KG1 (cell line): ENCODE data around the gene INTS7.
"Not testable (repeated sequence)": the region's sequence is repeated elsewhere in the genome, so short reads cannot be mapped to it uniquely, and the experiment has no call there.

Experiments
- DNase-seq: peaks from one replicate; lab custom pipeline; 2025; lab: John Stamatoyannopoulos, UW

The INTS7 gene

DNA sequence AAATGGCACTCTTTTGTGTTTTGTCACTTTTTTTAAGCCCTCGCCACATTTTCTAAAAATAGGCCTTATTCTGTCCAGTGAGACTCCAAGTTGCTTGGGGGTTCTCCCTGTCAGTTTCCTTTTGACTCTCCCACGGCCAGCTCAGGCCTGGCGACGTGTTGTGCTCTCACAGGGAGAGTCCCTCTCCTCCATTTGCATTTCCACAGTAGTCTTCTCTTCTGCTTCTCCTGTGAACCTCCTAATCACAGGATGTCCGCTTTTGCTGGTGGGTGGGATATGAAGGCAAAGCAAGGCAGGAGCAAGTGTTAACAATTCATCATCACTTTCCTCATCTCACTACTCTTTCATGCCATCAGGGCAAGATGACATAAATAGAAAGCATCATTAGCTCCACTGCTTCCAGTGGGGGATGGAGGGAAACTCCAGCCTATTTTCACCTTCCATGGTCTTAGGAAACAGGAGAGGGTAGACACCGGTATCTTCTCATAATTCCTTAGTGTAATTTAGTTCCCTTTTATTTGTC is 99.8 kb downstream of the INTS7 start:
- no peak for DNase-seq

- no peak for DNase-seq
These were observed 101.2 kb downstream of the INTS7 start for GRCh38 chr1:211933946-211934714.

- DNase-seq: no peak
These were observed 102.5 kb downstream of the INTS7 start for GRCh38 chr1:211932933-211933254.

DNA sequence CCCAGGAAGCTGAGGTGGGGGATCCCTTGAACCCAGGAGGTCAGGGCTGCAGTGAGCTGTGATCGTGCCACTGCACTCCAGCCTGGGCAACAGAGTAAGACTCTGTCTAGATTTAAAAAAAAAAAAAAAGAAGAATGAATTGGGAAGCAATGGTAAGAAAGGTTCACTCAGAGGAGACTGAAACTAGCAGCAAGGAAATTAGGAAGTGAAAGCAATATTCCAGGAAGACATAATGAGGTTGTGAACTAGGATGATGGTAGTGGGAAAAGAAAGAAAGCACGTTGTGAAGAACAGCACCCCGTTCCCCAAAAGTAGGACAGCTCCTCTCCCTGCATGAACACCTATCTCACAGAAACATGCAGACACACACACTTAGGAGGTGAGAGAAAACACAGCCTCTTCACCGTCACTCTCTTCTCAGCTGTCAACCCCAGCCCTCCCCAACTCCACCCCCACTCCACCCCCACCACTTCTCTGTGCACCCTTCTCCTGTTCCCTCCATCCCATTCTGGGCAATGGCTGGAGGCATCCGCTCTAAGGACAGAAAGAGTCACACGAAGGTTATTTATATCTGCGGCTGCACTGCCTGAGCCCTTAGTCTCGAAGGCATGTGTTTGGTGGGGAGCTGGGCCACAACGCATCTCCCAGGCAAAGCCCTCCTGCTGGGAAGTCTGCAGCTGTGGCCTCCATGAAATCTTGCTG is 103.0 kb downstream of the INTS7 start:
- no peak for DNase-seq

- no peak for DNase-seq
These were observed 105.7 kb downstream of the INTS7 start for GRCh38 chr1:211929683-211930082.

DNA sequence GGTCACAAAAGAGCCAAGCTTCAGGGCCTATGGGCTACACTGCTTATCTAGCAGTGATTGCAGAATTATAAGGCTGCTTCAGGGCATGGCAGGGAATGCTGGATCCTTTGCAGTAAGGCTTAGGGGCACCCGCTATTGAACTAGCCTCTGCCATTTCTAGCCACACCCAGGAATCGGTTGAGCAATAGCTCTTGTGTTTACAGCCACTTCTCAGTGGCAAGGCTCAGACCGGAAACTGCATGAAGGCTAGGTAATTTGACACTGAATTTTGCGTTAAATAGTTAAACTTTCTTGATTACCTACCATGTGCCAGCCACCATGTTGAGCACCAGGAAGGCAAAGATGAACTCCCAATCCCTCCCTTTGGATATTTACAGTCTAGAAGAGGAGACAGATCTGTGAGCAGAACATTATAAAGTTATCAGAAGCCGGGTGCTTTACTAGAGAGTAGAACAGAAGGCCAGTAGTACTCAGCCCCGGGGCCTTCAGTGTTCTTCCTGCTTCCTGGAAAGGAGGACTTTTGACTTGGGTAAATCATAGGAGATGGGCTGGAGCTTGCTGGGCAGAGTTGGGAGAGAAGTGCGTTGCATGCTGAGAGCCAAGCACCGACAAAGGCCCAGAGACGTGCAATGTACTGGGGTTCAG is 106.2 kb downstream of the INTS7 start:
- no peak for DNase-seq

DNA sequence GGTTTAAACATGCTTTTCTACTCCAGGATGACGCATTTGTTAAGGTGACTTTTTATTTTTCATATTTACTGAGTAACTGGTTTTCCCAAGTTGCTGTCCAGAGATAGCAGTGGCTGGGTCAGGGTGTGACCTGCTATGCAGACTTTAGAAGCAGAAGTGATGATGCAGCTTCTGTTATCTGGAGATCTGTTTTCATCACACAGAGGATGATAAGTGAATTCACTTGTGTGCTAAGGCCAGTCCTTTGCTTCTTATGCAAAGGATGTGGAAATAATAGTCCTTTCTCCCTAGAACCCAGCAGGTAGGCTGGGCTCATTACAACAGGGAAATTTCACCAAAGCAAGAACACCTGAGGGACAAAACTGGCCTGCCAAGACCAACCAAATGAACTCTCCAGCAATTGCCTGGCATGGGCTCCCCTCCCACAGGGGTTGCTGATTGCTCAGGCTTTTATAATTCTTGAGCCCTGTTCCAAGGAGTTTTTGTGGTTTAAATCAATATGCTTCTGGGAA is 107.0 kb downstream of the INTS7 start:
- DNase-seq: no peak

DNA sequence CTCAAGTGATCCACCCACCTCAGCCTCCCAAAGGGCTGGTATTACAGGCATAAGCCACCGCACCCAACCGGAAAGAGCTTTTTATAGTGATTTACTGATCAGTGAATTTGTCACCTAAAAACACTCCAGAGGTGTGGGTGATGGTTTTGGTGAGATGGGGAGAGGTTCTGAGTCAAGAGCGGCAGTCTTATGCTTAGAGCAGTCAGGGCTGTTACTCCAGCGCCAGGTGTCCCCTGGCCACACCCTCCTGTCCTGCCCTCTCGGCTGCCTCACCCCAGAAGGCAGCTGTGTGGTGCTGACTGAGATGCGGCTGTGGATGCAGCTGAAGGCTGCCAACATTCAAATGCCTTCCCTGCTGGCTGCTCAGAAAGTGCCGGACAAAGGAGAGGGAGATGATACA is 110.3 kb downstream of the INTS7 start:
- no peak for DNase-seq

DNA sequence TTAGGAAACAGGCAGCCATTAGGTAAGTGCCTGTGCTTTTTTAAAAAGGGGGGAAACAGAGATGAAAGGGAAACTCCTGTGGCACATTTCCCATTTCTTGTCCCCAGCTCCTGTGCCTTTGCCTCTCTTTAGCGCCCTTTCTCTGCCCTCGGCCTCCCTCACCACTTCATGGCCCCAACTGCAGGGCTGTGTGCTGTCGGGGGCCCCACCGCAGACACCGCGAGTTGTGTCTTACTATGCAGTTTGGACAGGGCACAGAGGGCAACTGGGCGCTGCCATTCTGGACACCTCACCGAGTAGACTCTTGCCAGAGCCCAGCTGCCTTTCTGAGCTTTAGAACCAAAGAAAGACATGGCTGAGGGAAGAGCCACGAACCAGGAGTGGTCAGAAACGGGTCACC is 111.1 kb downstream of the INTS7 start:
- DNase-seq: no peak

- no peak for DNase-seq
These were observed 112.3 kb downstream of the INTS7 start for GRCh38 chr1:211923095-211923494.

GRCh38 chr1:211921579-211922095 is 113.7 kb downstream of the INTS7 start:
- DNase-seq: no peak

- DNase-seq: no peak
These were observed 114.6 kb downstream of the INTS7 start for GRCh38 chr1:211920602-211921226.

- DNase-seq: no peak
These were observed 115.2 kb downstream of the INTS7 start for GRCh38 chr1:211920141-211920572.

DNA sequence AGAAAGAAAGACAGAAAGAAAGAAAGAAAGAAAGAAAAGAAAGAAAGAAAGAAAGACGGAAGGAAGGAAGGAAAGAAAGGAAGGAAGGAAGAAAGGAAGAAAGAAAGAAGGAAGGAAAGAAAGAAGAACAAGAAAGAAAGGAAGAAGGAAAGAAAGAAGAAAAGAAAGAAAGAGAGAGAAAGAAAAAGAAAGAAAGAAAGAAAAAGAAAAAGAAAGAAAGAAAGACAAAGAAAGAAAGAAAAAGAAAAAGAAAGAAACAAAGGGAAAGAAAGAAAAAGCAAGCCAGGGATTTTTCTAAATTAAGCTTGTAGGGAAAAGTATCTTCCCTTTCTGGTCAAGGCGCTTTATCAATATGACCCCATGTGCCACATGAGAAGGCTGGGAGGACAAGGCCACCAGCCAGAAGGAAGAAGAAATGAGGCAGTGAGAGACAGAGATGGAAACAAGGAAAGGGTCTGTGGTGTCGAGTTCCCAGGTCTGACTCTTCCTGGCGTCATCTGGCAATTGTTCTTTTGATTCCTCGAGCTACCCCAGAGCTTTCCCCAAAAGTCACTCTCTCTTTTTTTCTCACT is 116.4 kb downstream of the INTS7 start:
- no peak for DNase-seq

DNA sequence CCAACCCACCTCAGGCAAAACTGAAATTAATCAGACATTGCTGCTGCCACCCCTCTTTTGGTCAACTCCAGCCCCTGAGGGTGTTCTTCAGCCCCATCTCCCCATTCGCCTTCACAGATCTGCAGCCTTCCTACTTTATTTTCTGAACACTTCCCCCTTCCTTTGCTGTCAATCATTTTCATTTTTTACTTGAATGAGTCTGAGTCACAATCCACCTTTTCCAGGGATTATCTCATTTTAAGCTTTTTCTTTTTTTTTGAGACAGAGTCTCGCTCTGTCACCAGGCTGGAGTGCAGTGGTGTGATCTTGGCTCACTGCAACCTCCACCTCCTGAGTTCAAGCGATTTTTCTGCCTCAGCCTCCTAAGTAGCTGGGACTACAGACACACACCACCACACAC is 118.9 kb downstream of the INTS7 start:
- DNase-seq: not testable (repeated sequence)

DNA sequence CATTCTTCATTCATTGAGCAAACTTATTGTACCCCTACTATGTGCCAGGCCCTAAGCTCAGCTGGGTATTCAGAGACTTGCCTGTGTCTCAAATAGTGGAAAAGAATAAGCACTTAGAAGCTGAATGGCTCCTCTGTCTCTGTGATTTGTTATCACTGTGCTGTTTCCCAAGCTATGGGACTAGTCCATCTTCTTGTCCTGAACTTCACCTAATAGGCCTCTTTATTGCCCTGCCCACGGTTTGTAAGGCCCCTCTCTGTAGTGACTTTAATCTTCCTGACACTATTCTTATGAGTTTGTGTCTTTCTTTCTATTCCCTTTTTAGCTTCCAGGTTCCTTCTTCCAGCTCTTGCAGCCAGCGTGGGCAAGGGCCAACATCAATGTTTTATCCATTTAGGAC is 119.4 kb downstream of the INTS7 start:
- DNase-seq: no peak

GRCh38 chr1:211912844-211913432 is 122.4 kb downstream of the INTS7 start:
- no peak for DNase-seq

- DNase-seq: no peak
These were observed 123.3 kb downstream of the INTS7 start for GRCh38 chr1:211912038-211912437.

DNA sequence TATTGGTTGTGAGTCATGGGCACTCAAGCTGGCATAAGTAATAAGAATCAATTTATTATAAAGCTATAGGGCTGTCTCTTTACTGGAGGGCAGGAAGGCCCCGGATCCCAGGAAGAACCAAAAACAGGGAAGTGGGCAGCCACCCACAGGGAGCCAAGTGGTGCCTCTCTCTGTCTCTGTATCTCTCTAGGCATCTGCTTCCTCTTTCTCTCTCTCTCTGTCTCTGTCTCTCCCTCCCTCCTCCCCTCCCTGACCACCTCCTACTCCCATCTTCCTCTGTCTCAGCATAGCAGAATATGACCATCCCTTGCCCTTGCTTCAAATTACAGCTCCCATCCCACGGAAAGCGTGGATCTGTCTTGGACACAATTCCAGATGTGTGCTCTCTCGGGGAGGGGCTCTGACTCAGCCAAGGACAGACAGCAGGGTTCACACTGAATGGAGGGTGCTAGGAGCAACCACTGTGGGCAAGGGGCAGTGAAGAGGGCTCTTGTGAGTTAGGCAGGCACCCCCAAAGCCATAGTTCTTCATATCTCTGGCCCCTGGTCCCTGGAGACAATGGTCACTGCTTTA is 124.4 kb downstream of the INTS7 start:
- DNase-seq: no peak

GRCh38 chr1:211910113-211910884 is 125.1 kb downstream of the INTS7 start:
- no peak for DNase-seq
